Transverse colon (tissue), 4 donors: ENCODE measurements around the gene WIPF2. TPM values are rescaled to one million over a fixed set of nuclear protein-coding genes. Genes with fewer than 3 reads are reported as not detected.
A peak's percentile ranks its signal among the peaks of the same experiment; 100 is the strongest.

Experiments
- DNase-seq: peaks from one replicate; pipeline ENCODE4 v3.0.0-alpha.2; 2019
- H3K27ac ChIP-seq, 4 donors: fragments of 200-600 bp; sonication (generic); 2 replicates each; pipeline ENCODE4 v1.5.1; 2016 to 2018; ENCODE audit warnings: inconsistent platforms in 4 of 4
- H3K27me3 ChIP-seq: fragments of 200-600 bp; sonication (generic); 2 replicates; pipeline ENCODE4 v1.5.1; 2017; ENCODE audit warnings: inconsistent platforms
- H3K36me3 ChIP-seq, 4 donors: fragments of 200-600 bp; sonication (generic); 2 replicates each; pipeline ENCODE4 v1.5.1; 2017 to 2019; ENCODE audit warnings: inconsistent platforms in 4 of 4
- H3K4me1 ChIP-seq, 4 donors: fragments of 200-600 bp; sonication (generic); 2 replicates each; pipeline ENCODE4 v1.5.1; 2017 to 2020; ENCODE audit warnings: inconsistent platforms in 4 of 4
- H3K4me3 ChIP-seq, 4 donors: fragments of 200-600 bp; sonication (generic); 1 replicate in 1 of 4; 2 replicates in 3 of 4; pipeline versions ENCODE4 v1.5.1 to v1.6.1; 2017 to 2019; ENCODE audit warnings: inconsistent platforms in 4 of 4
- H3K9me3 ChIP-seq, 2 donors: fragments of 200-600 bp; sonication (generic); 2 replicates each; pipeline ENCODE4 v1.5.1; 2017 to 2019; ENCODE audit warnings: inconsistent platforms in 2 of 2
- CTCF ChIP-seq, 5 experiments: fragments of 200-600 bp in 3 of 5; fragments of 450-650 bp in 2 of 5; sonication (generic) in 3 of 5; IDR thresholded peaks; 1 replicate in 2 of 5; 2 replicates in 3 of 5; pipeline ENCODE4 v1.5.1; 2016 to 2017; ENCODE audit warnings: antibody characterized with exemption in 5 of 5, inconsistent platforms in 3 of 5, mild to moderate bottlenecking in 2 of 5, moderate library complexity in 1 of 5
- EP300 ChIP-seq: sonication (generic); formaldehyde crosslinking; IDR thresholded peaks from one replicate; pipeline ENCODE4 v1.6.1; 2017; ENCODE audit warnings: antibody characterized with exemption, low read depth
- POLR2A ChIP-seq: fragments of 450-650 bp; IDR thresholded peaks from one replicate; pipeline ENCODE4 v1.6.1; 2016; ENCODE audit warnings: antibody characterized with exemption, mild to moderate bottlenecking, moderate library complexity
- POLR2AphosphoS5 ChIP-seq, 3 donors: sonication (generic); formaldehyde crosslinking; IDR thresholded peaks; one replicate each; pipeline ENCODE4 v1.6.1; 2016; ENCODE audit warnings: antibody characterized with exemption in 3 of 3
- WGBS, 2 donors: methylation state at CpG; one replicate each; pipeline ENCODE4 v1.1.5; 2018; ENCODE audit warnings: low coverage in 1 of 2; 5-methylcytosine and 5-hydroxymethylcytosine counted together
- in situ Hi-C, 4 donors: fragments of 200-750 bp; cut with MboI; loops; one replicate each; pipeline versions ENCODE4 v1.15.0 to v1.15.1; 2017; ENCODE audit warnings: low sequenced_read_pairs in 3 of 4, low pct_ligation_motif_present in 1 of 4, low pct_unique_long_range_greater_than_20kb in 1 of 4
- intact Hi-C: fragments of 100-400 bp; cut with DNase I; formaldehyde crosslinking; loops from one replicate; pipeline ENCODE4 v1.15.1; 2023; ENCODE audit warnings: low total_unique reads
- total RNA-seq, 4 donors: library from RNA; depleted of rRNA; stranded (reverse); fragments of >200 nt; gene quantifications; one replicate each; pipeline ENCODE4 v1.1.0, GENCODE V29; 2016

The WIPF2 gene
- 10 to 100 TPM; 20.5 to 29.5 (median 25.3) TPM for total RNA-seq

- Histone ChIP-seq H3K27me3 (no peaks in the 10 kb centered on the region), H3K4me1 (peaks cover 5 to 13% (median 11%) of the 10 kb centered on the region in 4 donors), H3K27ac (peak within 1 kb of the TSS; percentile 89 to 96 (median 92)), H3K9me3 (no peaks in the 10 kb centered on the region), H3K36me3 (no peaks in the 10 kb centered on the region), H3K4me3 (peak within 1 kb of the TSS; percentile 66 to 91 (median 84))
- DNase-seq = peak; percentile 99
- intact Hi-C loops (loop anchor here (5.0 kb wide), 1 partner anchor 68 kb away; the partner anchor contains the start of gene CDC6), in situ Hi-C loops (no loop called here)
- TF ChIP-seq POLR2A (peak; percentile 85), EP300 (no peak), CTCF (IDR thresholded peaks at IDR 0.05) (peak; percentile 76 to 92 (median 87)), POLR2AphosphoS5 (IDR thresholded peaks at IDR 0.05) (peak; percentile 73 to 89 (median 84))
- WGBS, 2 donors = 2 to 14% methylated on average over 9 to 59 of the region's 59 CpGs
Observed at GRCh38 chr17:40218740-40219593, at the start of gene WIPF2. TSS of gene WIPF2 (plus strand) at chr17:40219304. CDS start at chr17:40256460, 37,156 bp downstream.

- DNase-seq = no peak
- Histone ChIP-seq H3K27ac (no peak overlapping the region), H3K36me3 (peaks cover 0 to 55% (median 23%) of the 10 kb centered on the region in 4 donors), H3K9me3 (no peaks in the 10 kb centered on the region), H3K4me1 (peaks cover 0 to 7% (median 3%) of the 10 kb centered on the region in 4 donors), H3K27me3 (no peaks in the 10 kb centered on the region), H3K4me3 (no peak overlapping the region)
- WGBS, 2 donors = 91% methylated on average over 2 of the region's 2 CpGs; no CpG with 5 or more reads in 1 of the 2 donors
- intact Hi-C loops (no loop called here), in situ Hi-C loops (loop anchor here in 2 of 4 donors (25.0 kb wide), 1 partner anchor 133 kb away; no protein-coding TSS in a partner anchor)
- no peak for TF ChIP-seq CTCF (IDR thresholded peaks at IDR 0.05)
- TF ChIP-seq POLR2A = no peak
- no peak for TF ChIP-seq POLR2AphosphoS5 (IDR thresholded peaks at IDR 0.05)
- no peak for TF ChIP-seq EP300
Observed at GRCh38 chr17:40170325-40170724, 48.8 kb upstream of the WIPF2 start.

GRCh38 chr17:40171750-40172149, 47.4 kb upstream of the WIPF2 start:
- 86 to 87% methylated on average over 1 of the region's 1 CpG for WGBS, 2 donors
- H3K4me3 ChIP-seq = no peak overlapping the region
- H3K36me3 ChIP-seq = peaks cover 0 to 43% (median 21%) of the 10 kb centered on the region in 4 donors
- no peak for DNase-seq
- TF ChIP-seq POLR2A = no peak
- TF ChIP-seq EP300 = no peak
- TF ChIP-seq POLR2AphosphoS5 (IDR thresholded peaks at IDR 0.05) = no peak
- TF ChIP-seq CTCF (IDR thresholded peaks at IDR 0.05) = no peak
- in situ Hi-C loops (loop anchor here in 2 of 4 donors (25.0 kb wide), 1 partner anchor 134 kb away; no protein-coding TSS in a partner anchor), intact Hi-C loops (no loop called here)
- H3K27me3 ChIP-seq = no peaks in the 10 kb centered on the region
- no peaks in the 10 kb centered on the region for H3K9me3 ChIP-seq
- no peak overlapping the region for H3K27ac ChIP-seq
- peaks cover 0 to 15% (median 8%) of the 10 kb centered on the region in 4 donors for H3K4me1 ChIP-seq

GRCh38 chr17:40173091-40173777, 45.9 kb upstream of the WIPF2 start:
- H3K27ac ChIP-seq = no peak overlapping the region
- in situ Hi-C loops = loop anchor here in 2 of 4 donors (25.0 kb wide), 1 partner anchor 136 kb away; no protein-coding TSS in a partner anchor
- peaks cover 0 to 31% (median 13%) of the 10 kb centered on the region in 4 donors for H3K36me3 ChIP-seq
- 70 to 90% methylated on average over 2 to 4 of the region's 4 CpGs for WGBS, 2 donors
- intact Hi-C loops = no loop called here
- no peaks in the 10 kb centered on the region for H3K9me3 ChIP-seq
- H3K4me3 ChIP-seq = no peak overlapping the region
- TF ChIP-seq POLR2AphosphoS5 (IDR thresholded peaks at IDR 0.05) (no peak), EP300 (no peak), POLR2A (no peak), CTCF (IDR thresholded peaks at IDR 0.05) (no peak)
- H3K4me1 ChIP-seq = peaks cover 9 to 25% (median 16%) of the 10 kb centered on the region in 4 donors
- no peak for DNase-seq
- H3K27me3 ChIP-seq = no peaks in the 10 kb centered on the region
